ENCODE results near the gene GNB2. TPM values are rescaled to one million over a fixed set of nuclear protein-coding genes. Genes with fewer than 3 reads are reported as not detected.
A peak's percentile ranks its signal among the peaks of the same experiment; 100 is the strongest.

The GNB2 gene
- total and polyA plus RNA-seq, 2 of the 13 experiments (the other 11 are each of a cell fraction or from before 2014, with no cell fraction given), result 48.3 to 67.1 TPM

DNA sequence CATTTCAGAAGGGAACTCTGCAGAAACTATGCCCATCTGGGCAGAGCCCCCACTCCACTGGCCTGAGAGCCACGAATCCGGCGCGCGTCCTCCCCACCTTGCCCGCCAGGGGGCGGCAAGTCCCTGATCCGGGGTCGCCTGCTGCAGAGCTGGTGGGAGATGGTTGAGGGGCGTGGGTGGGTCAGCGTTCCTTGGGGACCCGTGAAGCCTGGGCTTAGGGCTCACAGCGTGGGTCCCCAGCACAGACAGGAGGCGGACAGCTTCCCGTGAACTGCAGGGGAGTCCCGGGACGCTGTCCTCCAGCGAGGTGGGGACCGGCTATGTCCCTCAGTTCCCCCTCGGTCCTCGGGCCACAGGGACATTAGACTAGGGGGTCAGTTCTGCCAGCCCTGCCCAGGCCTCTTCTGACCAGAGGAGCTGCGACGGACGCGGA lies 31.8 kb downstream of the GNB2 start (continued):
- TF ChIP-seq, protein P1, sequence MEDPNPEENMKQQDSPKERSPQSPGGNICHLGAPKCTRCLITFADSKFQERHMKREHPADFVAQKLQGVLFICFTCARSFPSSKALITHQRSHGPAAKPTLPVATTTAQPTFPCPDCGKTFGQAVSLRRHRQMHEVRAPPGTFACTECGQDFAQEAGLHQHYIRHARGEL (CRISPR knock-in tag; IDR thresholded peaks at IDR 0.05), result peak; percentile 54; the same call in 1 of the 2 replicates
- TF ChIP-seq ZNF12 (CRISPR knock-in tag; IDR thresholded peaks at IDR 0.05) (no peak), ZSCAN25 (CRISPR knock-in tag; IDR thresholded peaks at IDR 0.05) (peak; percentile 69), FOXP4 (CRISPR knock-in tag; IDR thresholded peaks at IDR 0.05) (peak; percentile 54; the same call in 1 of the 2 replicates), HMGXB4 (CRISPR knock-in tag; IDR thresholded peaks at IDR 0.05; ENCODE audit: borderline replicate concordance in 1 of 2, low read depth in 1 of 2) (peak in 1 of 2 experiments; percentile 94), CAMTA2 (CRISPR knock-in tag; IDR thresholded peaks at IDR 0.05; ENCODE audit: borderline replicate concordance) (peak; percentile 61; the same call in 1 of the 2 replicates), MTA1 (CRISPR knock-in tag; IDR thresholded peaks at IDR 0.05; ENCODE audit: borderline replicate concordance) (peak; percentile 73; the same call in 1 of the 2 replicates), ZBTB25 (CRISPR knock-in tag; IDR thresholded peaks at IDR 0.05) (peak; percentile 25), ZNF720 (CRISPR knock-in tag; IDR thresholded peaks at IDR 0.05) (no peak), XRCC5 (optimal IDR thresholded peaks at IDR 0.05; ENCODE audit: low read length) (peak; percentile 3), NONO (IDR thresholded peaks at IDR 0.05) (no peak), NONO (CRISPR knock-in tag; conservative IDR thresholded peaks at IDR 0.05) (peak; percentile 40; the same call in 1 of the 2 replicates), DZIP1 (CRISPR knock-in tag; IDR thresholded peaks at IDR 0.05) (no peak), TFDP1 (CRISPR knock-in tag; IDR thresholded peaks at IDR 0.05; ENCODE audit: borderline replicate concordance) (0 out of 2 replicates have a peak, but pooled peaks have one; percentile 48)
- TF ChIP-seq, protein P2, sequence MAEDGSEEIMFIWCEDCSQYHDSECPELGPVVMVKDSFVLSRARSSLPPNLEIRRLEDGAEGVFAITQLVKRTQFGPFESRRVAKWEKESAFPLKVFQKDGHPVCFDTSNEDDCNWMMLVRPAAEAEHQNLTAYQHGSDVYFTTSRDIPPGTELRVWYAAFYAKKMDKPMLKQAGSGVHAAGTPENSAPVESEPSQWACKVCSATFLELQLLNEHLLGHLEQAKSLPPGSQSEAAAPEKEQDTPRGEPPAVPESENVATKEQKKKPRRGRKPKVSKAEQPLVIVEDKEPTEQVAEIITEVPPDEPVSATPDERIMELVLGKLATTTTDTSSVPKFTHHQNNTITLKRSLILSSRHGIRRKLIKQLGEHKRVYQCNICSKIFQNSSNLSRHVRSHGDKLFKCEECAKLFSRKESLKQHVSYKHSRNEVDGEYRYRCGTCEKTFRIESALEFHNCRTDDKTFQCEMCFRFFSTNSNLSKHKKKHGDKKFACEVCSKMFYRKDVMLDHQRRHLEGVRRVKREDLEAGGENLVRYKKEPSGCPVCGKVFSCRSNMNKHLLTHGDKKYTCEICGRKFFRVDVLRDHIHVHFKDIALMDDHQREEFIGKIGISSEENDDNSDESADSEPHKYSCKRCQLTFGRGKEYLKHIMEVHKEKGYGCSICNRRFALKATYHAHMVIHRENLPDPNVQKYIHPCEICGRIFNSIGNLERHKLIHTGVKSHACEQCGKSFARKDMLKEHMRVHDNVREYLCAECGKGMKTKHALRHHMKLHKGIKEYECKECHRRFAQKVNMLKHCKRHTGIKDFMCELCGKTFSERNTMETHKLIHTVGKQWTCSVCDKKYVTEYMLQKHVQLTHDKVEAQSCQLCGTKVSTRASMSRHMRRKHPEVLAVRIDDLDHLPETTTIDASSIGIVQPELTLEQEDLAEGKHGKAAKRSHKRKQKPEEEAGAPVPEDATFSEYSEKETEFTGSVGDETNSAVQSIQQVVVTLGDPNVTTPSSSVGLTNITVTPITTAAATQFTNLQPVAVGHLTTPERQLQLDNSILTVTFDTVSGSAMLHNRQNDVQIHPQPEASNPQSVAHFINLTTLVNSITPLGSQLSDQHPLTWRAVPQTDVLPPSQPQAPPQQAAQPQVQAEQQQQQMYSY (CRISPR knock-in tag; IDR thresholded peaks at IDR 0.05), result no peak
